Effector CD8-positive, alpha-beta T cell (primary cell): Measurements from ENCODE around the gene OR1N1.
"Not testable (repeated sequence)": the region's sequence is repeated elsewhere in the genome, so short reads cannot be mapped to it uniquely, and the experiment has no call there.

ENCODE experiments used
- DNase-seq: peaks from one replicate; lab custom pipeline; 2025; lab: John Stamatoyannopoulos, UW
- total RNA-seq, 4 experiments: gene quantifications; one replicate each; lab custom pipeline; 2026; lab: John Stamatoyannopoulos, UW

The OR1N1 gene
- 0 reads per million in 4 experiments for total RNA-seq

GRCh38 chr9:122527193-122527592 lies at the start of gene OR1N1:
TSS of gene OR1N1 (minus strand) at chr9:122527293. CDS start at chr9:122527293, 0 bp downstream.
- no peak for DNase-seq

GRCh38 chr9:122572456-122572855 lies 45.4 kb upstream of the OR1N1 start:
- no peak for DNase-seq

GRCh38 chr9:122567901-122568300 lies 40.8 kb upstream of the OR1N1 start:
- DNase-seq: no peak

GRCh38 chr9:122562134-122562760 lies 35.2 kb upstream of the OR1N1 start:
- no peak for DNase-seq

GRCh38 chr9:122561446-122561845 lies 34.4 kb upstream of the OR1N1 start:
- no peak for DNase-seq

- DNase-seq: no peak
These were observed 25.7 kb upstream of the OR1N1 start, which contains the start of gene OR1N2 for GRCh38 chr9:122552812-122553211. TSS of gene OR1N2 (plus strand) at chr9:122553112. CDS start at chr9:122553212, 100 bp downstream.

- DNase-seq: no peak
These were observed 24.3 kb upstream of the OR1N1 start for GRCh38 chr9:122551371-122551770.

GRCh38 chr9:122546196-122546595 lies 19.1 kb upstream of the OR1N1 start:
- no peak for DNase-seq

- no peak for DNase-seq
These were observed 11.7 kb upstream of the OR1N1 start for GRCh38 chr9:122538757-122539156.

GRCh38 chr9:122537066-122537465 lies 10.0 kb upstream of the OR1N1 start:
- DNase-seq: not testable (repeated sequence)

- DNase-seq: no peak
These were observed 9.0 kb upstream of the OR1N1 start for GRCh38 chr9:122536134-122536533.

- not testable (repeated sequence) for DNase-seq
These were observed 4.1 kb upstream of the OR1N1 start for GRCh38 chr9:122531157-122531556.

- no peak for DNase-seq
These were observed 491 bp downstream of the OR1N1 start for GRCh38 chr9:122526602-122527001.

GRCh38 chr9:122519376-122519775 lies 7.7 kb downstream of the OR1N1 start:
- no peak for DNase-seq

- no peak for DNase-seq
These were observed 8.3 kb downstream of the OR1N1 start, which contains the start of gene OR1J4 for GRCh38 chr9:122518841-122519240. TSS of gene OR1J4 (plus strand) at chr9:122519141. CDS start at chr9:122519141, 0 bp downstream.

- DNase-seq: no peak
These were observed 8.9 kb downstream of the OR1N1 start for GRCh38 chr9:122518226-122518625.

- DNase-seq: no peak
These were observed 16.6 kb downstream of the OR1N1 start, which contains the start of gene OR1J2 for GRCh38 chr9:122510502-122510901. TSS of gene OR1J2 (plus strand) at chr9:122510802. CDS start at chr9:122510802, 0 bp downstream.

- DNase-seq: no peak
These were observed 20.1 kb downstream of the OR1N1 start for GRCh38 chr9:122506964-122507363.

GRCh38 chr9:122498883-122499288 lies 28.2 kb downstream of the OR1N1 start:
- DNase-seq: no peak

- DNase-seq: no peak
These were observed 48.0 kb downstream of the OR1N1 start for GRCh38 chr9:122479062-122479461.

GRCh38 chr9:122477826-122478225 lies 49.3 kb downstream of the OR1N1 start, which contains the start of gene OR1J1:
TSS of gene OR1J1 (minus strand) at chr9:122477926. CDS start at chr9:122477926, 0 bp downstream.
- DNase-seq: no peak

GRCh38 chr9:122477346-122477745 lies 49.7 kb downstream of the OR1N1 start:
- DNase-seq: no peak
